ENCODE results near the gene ARSB. TPM values are rescaled to one million over a fixed set of nuclear protein-coding genes. Genes with fewer than 3 reads are reported as not detected.
"Not testable (repeated sequence)": the region's sequence is repeated elsewhere in the genome, so short reads cannot be mapped to it uniquely, and the experiment has no call there.

The ARSB gene
- total RNA-seq, 1 donor from 2014 or later: 24.6 TPM

GRCh38 chr5:78773655-78774054 lies 211.5 kb downstream of the ARSB start:
- DNase-seq: no peak

DNA sequence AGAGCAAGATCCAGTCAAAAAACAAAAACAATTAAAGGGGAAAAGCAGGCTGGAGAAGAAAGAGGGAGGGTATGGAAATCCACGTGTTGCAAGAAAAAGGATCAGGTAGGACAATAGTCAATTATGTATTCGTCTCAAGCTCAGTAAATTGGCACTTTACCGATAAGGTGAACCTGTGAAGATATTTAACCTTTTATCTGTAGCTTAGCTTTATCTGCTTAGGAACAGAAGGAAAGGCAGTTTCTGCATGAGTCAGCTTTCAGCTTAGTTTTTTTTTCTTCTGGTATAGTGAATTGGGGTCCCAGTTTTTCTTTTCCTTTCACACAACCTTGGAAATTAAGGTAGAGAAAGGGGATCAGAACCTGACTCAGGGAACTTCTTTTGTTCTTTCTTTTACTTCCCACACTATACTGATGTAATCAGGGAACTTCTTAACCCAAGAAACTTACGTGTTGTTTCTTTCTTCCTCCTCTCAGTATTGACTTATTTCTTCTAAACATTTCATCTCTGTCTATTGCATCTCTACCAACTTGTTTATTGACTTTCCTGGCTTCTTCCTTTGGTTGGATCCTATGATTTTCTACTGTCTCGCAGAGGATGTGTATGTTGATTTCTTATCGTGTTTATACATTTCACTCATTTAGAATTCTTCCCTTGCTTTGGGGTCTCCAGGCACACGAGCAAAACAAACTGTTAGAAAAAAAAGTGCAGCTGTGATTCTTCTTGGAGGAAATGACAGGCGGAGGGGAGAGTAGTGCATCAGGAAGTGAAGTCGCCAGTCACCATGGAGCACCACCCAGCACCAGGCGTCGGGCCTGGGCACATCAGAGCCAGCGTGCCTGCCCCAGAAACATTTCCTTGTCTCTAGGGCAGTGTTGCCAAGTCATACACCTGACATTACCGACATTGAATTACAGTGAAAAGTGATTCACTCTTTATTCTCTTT lies 213.6 kb downstream of the ARSB start:
- no peak for DNase-seq

DNA sequence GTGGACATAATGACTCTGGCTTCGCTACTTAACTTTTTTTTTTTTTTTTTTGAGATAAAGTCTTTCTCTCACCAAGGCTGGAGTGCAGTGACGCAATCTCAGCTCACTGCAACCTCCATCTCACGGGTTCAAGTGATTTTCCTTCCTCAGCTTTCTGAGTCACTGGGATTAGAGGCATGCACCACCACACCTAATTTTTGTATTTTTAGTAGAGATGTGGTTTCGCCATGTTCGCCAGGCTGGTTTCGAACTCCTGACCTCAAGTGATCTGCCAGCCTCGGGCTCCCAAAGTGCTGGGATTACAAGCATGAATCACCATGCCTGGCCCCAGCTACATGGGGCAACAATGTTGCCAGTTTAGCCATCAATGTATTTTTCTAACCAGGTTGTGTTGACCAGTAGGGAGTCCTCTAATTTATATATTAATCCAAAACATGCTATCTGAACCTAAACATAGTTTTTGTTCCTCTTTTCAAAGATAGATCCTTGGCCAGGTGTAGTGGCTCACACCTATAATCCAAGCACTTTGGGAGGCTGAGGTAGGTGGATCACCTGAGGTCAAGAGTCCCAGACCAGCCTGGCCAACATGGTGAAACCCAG lies 216.2 kb downstream of the ARSB start:
- no peak for DNase-seq

- DNase-seq: no peak
Measured at GRCh38 chr5:78766412-78766762, 218.7 kb downstream of the ARSB start.

- no peak for DNase-seq
Measured at GRCh38 chr5:78765756-78766411, 219.2 kb downstream of the ARSB start.

DNA sequence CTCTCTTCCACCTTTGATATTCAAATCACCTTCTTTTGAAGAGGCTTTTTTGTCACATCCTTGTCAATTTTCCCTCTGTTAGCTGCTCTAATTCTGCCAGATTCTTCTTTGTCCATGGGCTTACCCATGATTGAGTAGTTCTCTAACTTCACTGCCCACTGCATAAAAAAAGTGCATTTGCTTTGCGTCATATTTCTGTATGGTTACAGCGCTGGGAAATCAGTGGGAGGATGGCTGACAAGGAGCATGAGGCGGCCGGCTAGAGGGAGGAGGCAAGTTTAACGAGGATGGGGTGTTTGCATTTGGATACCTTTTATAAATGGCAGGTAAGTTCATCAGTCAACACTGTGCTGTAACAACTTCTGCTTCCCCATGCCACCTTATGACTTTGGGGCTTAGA lies 220.0 kb downstream of the ARSB start:
- no peak for DNase-seq

DNA sequence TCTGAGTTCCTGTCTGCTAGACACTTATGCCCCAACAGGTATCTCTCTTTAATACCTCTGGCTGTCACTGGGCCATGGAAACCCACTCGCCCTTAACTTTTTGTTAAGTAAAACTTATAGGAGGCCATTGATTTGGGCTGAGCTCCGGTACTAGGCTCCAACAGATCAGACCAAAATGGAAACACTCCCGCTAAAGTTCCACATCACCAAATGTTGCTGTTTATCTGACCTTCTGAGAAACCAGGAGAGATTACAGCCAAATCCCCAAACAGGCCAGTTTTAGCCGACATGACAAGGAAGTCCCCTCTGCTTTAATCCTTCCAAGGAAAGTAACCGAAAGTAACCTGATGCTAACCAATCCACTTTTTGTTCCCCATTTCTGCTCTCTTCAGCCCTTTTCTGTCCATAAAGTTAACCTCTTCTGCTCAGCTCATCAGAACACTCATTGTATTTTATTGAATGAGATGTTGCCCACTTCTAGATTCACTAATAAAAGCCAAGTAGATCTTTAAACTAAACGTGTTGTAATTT lies 221.4 kb downstream of the ARSB start:
- no peak for DNase-seq

GRCh38 chr5:78762743-78763142 lies 222.4 kb downstream of the ARSB start:
- DNase-seq: not testable (repeated sequence)

- DNase-seq: no peak
Measured at GRCh38 chr5:78761840-78762239, 223.3 kb downstream of the ARSB start.

GRCh38 chr5:78760770-78761169 lies 224.3 kb downstream of the ARSB start:
- DNase-seq: no peak

DNA sequence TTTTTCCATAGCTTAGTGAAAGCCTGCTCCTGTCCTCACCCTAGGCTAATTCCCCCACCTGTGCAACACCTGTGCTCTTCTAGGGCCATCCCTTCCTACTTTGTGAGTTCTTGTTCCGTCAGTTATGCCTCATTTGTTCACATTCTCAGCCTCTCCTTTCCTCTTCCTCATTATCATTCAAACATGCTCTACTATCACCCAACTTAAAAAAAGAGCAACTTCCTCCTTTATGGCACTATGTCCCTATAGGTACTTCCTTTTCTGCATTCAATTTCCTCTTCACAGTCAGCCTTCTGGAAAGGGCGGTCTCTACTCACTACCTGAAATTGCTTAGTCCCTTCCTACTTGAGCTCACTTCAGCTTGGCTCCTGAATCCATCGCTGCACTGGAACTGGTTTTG lies 224.7 kb downstream of the ARSB start:
- DNase-seq: no peak

- no peak for DNase-seq
Measured at GRCh38 chr5:78758169-78758839, 226.8 kb downstream of the ARSB start.

DNA sequence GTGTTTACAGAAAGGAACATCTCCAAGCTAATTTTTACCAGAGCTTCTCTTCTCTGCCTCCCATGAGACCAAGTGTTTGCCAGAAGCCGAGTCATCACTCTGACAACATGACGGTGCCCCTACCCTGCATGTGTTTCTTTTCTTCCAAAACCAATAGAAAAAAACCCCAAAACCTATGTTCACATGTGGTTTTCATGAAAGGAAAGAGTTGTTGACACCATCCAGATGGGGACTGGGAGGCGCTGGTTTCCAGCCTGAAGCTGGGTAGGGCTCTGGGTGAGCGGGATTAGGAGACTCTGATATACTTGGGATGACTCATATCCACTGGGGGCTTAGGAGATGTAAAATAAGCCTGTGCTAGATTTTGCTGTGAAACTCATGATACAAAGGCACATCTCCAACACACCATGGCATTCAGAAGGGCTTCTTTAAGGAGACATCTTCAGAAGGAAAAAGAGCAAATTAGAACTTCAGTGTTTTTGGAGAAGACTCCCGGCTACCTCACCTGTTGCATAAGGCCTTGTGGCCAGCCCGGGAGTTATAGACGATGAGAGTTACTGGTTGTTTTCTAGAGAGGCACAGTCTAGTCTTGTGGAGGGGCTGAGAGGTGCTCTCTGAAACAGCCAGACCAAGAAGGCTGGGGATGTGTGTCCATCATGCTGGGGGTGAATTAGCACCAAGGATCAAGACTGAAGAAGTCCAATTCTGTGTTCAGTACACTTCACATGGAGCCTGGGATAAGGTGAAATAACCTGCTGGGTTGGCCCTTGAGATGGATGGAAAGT lies 227.6 kb downstream of the ARSB start:
- no peak for DNase-seq

DNA sequence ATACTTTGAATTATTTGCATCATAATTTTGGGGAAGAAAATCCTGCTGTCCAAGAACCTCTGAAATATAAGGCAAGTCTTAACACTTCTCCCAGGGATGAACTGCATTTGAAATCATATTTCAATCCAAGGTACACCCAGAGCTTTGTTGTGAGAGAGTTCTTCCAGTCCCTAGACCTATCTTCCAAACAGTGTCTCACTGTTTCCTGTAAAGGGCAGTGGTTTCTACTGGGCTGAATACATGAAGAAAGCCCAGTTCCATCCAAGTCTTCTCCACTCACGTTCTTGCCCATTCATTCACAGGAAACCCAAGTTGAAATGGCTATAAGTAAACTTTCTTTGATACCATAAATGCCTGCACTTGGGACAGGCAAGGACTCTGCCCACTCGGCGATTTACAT lies 228.3 kb downstream of the ARSB start:
- DNase-seq: no peak

GRCh38 chr5:78755822-78756429 lies 229.2 kb downstream of the ARSB start:
- DNase-seq: no peak

DNA sequence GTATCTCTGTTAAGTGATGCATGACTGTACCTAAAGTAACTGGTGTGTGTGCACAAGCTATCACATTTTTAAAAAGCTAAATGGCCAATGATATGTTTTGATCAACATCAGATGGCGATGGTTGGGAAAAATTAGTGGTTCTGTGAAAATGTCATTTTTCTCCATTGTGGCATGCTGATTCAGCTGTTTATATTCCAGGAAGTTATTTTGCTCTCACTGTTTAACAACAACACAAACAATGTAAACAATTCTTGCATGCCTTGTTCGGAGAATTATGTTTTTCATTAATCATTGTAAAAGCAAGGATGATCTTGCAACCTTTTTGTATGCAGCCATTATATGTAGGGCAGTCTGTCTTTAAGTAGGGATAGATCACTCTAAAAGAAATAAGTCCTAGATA lies 230.5 kb downstream of the ARSB start:
- no peak for DNase-seq

DNA sequence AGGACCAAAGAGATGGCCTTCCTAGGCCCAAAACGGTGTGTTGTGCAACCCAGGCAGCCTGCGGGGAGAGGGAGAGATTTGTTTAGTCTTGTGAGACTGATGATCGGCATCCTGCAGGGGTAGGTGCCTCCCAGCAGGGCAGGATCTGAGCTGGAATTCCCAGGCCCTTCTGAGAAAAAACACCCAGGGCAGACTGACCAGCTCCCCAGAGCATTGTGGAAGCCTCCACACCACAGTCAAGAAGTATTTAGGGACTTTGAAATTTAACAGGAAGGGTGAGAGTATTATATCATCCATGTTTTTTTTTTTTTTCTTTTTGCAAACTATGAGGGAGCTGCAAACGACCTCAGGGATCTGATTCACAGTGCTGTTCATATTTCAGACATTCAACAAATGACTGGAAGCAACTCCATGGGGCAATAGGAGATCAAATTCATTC lies 232.0 kb downstream of the ARSB start:
- DNase-seq: no peak

DNA sequence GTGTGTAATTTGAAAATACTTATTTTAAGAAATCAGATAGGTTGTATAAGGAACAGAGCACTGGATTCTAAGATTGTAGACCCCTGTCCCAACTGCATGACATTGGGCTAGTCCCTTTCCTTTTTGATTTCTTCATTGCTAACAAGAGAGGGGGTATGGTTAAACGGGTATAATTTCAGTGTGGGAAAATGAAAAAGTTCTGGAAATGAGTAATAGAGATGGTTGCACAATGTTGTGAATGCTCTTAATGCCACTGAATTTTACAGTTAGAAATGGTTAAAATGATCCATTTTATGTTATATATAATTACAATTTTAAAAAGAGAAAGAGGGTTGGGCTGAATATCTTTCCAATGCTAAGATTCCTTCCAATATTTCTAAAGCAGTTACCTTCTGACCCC lies 233.2 kb downstream of the ARSB start:
- no peak for DNase-seq

- DNase-seq: no peak
Measured at GRCh38 chr5:78750281-78750680, 234.8 kb downstream of the ARSB start.

DNA sequence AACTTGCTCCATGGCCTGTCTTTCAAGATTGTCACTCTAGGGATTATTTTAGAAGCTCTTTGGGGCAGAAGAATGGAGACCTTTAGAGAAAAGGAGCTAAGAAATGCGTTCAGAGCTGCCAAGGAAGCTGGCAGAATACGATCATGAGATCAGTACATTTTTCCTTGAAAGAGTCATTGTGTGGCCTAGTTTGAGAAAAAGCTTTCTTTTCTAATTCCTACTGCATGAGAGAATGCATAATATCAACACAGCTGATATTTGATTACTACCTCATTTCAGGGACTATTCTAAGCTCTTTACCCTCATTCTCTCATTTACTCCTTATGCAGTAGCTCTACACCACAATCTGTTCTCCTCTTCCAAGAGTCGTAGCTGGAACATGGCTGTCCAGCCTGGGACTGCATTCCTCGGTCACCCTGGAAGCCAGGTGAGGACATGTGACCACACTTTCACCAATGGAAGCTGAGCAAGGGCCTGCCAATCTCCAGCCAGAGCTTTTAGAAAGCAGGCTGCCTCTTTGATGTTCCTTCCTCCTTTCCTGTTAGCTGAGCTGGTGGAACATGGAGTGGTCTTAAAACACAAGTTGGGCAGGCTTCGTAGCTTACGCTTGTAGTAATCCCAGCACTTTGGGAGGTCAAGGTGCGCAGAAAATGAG lies 237.3 kb downstream of the ARSB start:
- DNase-seq: no peak

GRCh38 chr5:78747055-78747454 lies 238.1 kb downstream of the ARSB start:
- no peak for DNase-seq

Measured in occipital lobe (tissue), 2 donors.